Thoracic aorta endothelial cell (primary cell): ENCODE data around the gene LUC7L. TPM values are rescaled to one million over a fixed set of nuclear protein-coding genes. Genes with fewer than 3 reads are reported as not detected.

ENCODE experiments used
- small RNA-seq: library from RNA; depleted of rRNA; stranded (forward); fragments of <200 nt; gene quantifications from one replicate; pipeline ENCODE3, GENCODE V24; 2012
- total RNA-seq: library from RNA; depleted of rRNA; stranded (reverse); fragments of >200 nt; gene quantifications from 2 replicates; pipeline ENCODE4 v1.2.3, GENCODE V29; 2012

The LUC7L gene
- 67.2 and 67.8 TPM in 2 replicates for total RNA-seq

DNA sequence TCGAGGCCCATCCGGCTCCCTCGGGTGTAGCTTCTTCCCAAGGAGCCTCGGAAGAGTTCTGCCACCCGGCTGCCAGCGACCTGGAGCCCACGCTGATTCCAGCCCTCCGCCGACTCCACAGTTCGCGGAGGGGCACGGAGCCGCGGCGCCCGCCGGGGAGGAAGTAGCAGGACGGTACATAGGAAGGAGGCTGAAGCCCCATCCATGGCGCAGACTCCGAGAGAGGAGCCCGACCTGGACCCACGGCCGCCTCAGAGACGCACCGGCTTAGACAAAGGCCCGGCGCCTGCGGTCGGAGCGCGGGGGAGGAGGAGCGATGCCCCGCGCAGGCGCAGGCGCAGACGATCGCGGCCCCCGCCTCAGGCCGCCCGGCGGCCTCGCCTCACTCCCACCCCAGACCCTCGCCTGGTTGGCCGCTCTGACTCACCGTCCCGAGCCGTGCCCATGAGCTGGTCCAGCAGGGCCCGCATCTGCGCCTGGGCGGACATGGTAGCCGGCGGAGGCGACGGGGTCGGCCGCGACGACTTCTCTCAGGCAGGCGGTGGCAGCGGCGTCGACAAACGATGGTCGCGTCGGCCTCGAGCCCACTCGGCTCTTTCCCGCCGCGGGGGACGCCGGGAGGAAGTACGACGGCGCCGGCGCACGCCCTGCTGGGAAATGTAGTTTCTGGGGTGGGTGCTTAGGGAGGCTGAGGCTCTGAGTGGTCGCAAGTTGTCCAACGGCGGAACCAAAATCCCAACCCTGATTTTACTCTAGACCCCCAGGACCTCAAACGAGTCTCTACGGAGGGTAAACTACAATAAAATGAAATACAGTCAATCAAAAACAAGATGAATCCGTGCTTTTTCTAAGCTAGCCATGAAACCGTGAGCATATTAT, at the start of gene LUC7L:
TSS of gene LUC7L (minus strand) at position 598 of the 879 bp plus-strand sequence. CDS start at position 488, 110 bp downstream.

GRCh38 chr16:275786-276232, 46.6 kb upstream of the LUC7L start, which contains the start of gene RGS11:
RGS11 (minus strand) TSS chr16:275944; CDS start chr16:275911, 33 bp downstream.

DNA sequence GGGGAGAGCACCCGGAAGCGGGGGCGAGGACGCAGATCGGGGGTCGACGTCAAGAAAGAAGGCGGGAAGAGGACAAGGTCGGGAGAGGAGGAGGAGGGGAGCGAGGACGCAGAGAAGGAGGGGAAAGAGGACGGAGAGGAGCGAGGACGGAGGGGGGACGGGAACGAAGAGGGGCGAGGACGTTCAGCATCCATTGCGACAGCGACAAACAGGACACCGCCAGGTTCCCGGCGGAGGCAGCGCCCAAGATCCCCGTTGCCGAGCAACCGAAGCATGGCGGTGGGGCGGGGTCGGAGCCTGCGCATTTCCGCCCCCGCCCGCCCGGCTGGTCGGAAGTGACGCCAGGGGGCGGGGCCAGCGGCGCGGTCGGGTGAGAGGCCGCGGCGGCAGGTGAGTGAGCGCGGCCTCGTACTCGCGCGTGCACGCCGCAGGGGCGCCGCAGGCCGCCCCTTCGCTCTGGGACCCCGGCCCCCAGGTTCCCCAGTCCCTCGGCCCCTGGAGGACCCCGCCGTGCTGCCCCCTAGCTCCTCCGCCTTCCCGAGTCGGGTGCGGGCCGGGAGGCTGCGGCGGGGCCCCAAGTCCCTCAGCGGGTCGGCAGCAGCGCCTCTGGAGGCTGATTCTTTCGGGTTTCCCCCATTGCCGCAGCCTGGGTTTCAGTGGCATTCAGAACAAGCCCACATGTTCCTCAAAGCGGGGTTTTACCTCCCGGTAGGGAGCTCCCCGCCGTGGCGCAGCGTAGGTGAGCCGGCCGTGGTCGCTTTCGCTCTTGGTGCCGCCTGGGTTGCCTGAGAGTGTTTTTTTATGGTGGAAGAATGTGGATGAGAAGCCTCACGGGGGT, 5.4 kb upstream of the LUC7L start, which contains the start of gene FAM234A:
TSS of gene FAM234A (plus strand) at position 354 of the 838 bp plus-strand sequence. CDS start 19,593 bp downstream, outside the sequence.

GRCh38 chr16:180101-180675, 49.1 kb downstream of the LUC7L start, which contains the start of gene HBQ1:
HBQ1 (plus strand) TSS chr16:180459; CDS start chr16:180487, 28 bp downstream.

DNA sequence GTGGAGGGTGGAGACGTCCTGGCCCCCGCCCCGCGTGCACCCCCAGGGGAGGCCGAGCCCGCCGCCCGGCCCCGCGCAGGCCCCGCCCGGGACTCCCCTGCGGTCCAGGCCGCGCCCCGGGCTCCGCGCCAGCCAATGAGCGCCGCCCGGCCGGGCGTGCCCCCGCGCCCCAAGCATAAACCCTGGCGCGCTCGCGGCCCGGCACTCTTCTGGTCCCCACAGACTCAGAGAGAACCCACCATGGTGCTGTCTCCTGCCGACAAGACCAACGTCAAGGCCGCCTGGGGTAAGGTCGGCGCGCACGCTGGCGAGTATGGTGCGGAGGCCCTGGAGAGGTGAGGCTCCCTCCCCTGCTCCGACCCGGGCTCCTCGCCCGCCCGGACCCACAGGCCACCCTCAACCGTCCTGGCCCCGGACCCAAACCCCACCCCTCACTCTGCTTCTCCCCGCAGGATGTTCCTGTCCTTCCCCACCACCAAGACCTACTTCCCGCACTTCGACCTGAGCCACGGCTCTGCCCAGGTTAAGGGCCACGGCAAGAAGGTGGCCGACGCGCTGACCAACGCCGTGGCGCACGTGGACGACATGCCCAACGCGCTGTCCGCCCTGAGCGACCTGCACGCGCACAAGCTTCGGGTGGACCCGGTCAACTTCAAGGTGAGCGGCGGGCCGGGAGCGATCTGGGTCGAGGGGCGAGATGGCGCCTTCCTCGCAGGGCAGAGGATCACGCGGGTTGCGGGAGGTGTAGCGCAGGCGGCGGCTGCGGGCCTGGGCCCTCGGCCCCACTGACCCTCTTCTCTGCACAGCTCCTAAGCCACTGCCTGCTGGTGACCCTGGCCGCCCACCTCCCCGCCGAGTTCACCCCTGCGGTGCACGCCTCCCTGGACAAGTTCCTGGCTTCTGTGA, 52.5 kb downstream of the LUC7L start, which contains the start of gene HBA1:
TSS of gene HBA1 (plus strand) at position 204 of the 906 bp plus-strand sequence. CDS start at position 241, 37 bp downstream.

DNA sequence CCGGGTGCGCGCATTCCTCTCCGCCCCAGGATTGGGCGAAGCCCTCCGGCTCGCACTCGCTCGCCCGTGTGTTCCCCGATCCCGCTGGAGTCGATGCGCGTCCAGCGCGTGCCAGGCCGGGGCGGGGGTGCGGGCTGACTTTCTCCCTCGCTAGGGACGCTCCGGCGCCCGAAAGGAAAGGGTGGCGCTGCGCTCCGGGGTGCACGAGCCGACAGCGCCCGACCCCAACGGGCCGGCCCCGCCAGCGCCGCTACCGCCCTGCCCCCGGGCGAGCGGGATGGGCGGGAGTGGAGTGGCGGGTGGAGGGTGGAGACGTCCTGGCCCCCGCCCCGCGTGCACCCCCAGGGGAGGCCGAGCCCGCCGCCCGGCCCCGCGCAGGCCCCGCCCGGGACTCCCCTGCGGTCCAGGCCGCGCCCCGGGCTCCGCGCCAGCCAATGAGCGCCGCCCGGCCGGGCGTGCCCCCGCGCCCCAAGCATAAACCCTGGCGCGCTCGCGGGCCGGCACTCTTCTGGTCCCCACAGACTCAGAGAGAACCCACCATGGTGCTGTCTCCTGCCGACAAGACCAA, 56.8 kb downstream of the LUC7L start, which contains the start of gene HBA2:
TSS of gene HBA2 (plus strand) at position 503 of the 568 bp plus-strand sequence. CDS start at position 540, 37 bp downstream.

DNA sequence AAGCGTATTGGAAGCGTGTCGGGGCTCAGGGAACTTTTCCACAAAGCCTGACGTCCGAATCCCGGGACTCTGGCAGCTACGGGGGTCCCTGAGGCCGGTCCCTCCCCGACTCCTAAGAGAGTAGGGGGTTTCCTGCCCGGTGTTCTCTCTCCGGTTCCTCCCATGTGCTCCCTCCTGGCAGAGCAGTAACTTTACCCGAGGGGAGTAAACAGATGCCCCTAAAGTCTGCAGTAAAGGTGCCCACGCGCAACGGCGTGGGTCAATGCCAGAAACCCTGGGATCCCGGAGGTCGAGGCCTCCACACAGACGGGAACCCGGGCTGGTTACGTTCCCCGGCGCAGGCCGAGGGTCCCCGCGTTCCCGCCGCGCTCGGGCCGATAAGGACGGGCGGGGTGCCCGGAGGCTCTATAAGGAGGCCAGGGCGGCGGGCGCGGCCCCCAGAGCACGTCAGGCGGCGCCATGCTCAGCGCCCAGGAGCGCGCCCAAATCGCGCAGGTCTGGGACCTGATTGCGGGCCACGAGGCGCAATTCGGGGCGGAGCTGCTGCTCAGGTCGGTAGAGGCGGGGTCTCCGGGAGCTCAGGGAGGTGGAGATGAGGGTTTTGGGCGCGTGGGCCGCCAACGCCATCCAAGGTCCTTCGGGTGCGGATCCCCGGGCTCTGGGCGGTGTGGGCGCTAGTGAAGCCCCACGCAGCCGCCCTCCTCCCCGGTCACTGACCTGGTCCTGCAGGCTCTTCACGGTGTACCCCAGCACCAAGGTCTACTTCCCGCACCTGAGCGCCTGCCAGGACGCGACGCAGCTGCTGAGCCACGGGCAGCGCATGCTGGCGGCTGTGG, 63.5 kb downstream of the LUC7L start, which contains the start of gene HBM:
TSS of gene HBM (plus strand) at position 440 of the 836 bp plus-strand sequence. CDS start at position 460, 20 bp downstream.

GRCh38 chr16:152141-153128, 76.8 kb downstream of the LUC7L start, which contains the start of gene HBZ:
HBZ (plus strand) TSS chr16:152644; CDS start chr16:152910, 266 bp downstream.

Small RNA genes lying within 50 kb of the gene (small RNA-seq; reads per million reads assigned to genes)
- gene RF00019: not detected

Other genes with a start within 250 kb of the LUC7L start
- 6.3 and 7.3 TPM in 2 replicates for gene POLR3K, start 175.8 kb downstream of the LUC7L start, total RNA-seq
- gene SNRNP25, start 175.6 kb downstream of the LUC7L start, total RNA-seq: 26.7 and 29.0 TPM in 2 replicates
- gene RHBDF1, start 156.8 kb downstream of the LUC7L start, total RNA-seq: 26.2 and 26.3 TPM in 2 replicates
- 82.7 and 84.4 TPM in 2 replicates for gene MPG, start 151.2 kb downstream of the LUC7L start, total RNA-seq
- gene NPRL3, start 90.8 kb downstream of the LUC7L start, total RNA-seq: 10.1 and 14.4 TPM in 2 replicates
- not detected in 2 replicates for gene HBZ, start 76.8 kb downstream of the LUC7L start, total RNA-seq
- gene HBM, start 63.5 kb downstream of the LUC7L start, total RNA-seq: not detected in 2 replicates
- not detected in 2 replicates for gene HBA2, start 56.6 kb downstream of the LUC7L start, total RNA-seq
- not detected in 2 replicates for gene HBA1, start 52.8 kb downstream of the LUC7L start, total RNA-seq
- gene HBQ1, start 49.0 kb downstream of the LUC7L start, total RNA-seq: 0.40 TPM in 1 of 2 replicates, not detected in the other
- gene FAM234A, start 5.4 kb upstream of the LUC7L start, total RNA-seq: 62.6 and 66.9 TPM in 2 replicates
- 3.1 and 3.6 TPM in 2 replicates for gene RGS11, start 46.5 kb upstream of the LUC7L start, total RNA-seq
- 0.79 and 1.7 TPM in 2 replicates for gene ARHGDIG, start 51.1 kb upstream of the LUC7L start, total RNA-seq
- gene PDIA2, start 53.7 kb upstream of the LUC7L start, total RNA-seq: 0.29 and 0.66 TPM in 2 replicates
- gene AXIN1, start 123.3 kb upstream of the LUC7L start, total RNA-seq: 19.8 and 20.8 TPM in 2 replicates
- gene MRPL28, start 141.1 kb upstream of the LUC7L start, total RNA-seq: 85.0 and 90.7 TPM in 2 replicates
- gene PGAP6, start 152.5 kb upstream of the LUC7L start, total RNA-seq: 56.7 and 57.8 TPM in 2 replicates
- gene NME4, start 167.8 kb upstream of the LUC7L start, total RNA-seq: 71.9 and 83.6 TPM in 2 replicates
- gene DECR2, start 172.4 kb upstream of the LUC7L start, total RNA-seq: 12.2 and 16.1 TPM in 2 replicates
- 34.2 and 39.8 TPM in 2 replicates for gene RAB11FIP3, start 196.2 kb upstream of the LUC7L start, total RNA-seq